Measurements from ENCODE around the gene HSPA1A.

The HSPA1A gene

DNA sequence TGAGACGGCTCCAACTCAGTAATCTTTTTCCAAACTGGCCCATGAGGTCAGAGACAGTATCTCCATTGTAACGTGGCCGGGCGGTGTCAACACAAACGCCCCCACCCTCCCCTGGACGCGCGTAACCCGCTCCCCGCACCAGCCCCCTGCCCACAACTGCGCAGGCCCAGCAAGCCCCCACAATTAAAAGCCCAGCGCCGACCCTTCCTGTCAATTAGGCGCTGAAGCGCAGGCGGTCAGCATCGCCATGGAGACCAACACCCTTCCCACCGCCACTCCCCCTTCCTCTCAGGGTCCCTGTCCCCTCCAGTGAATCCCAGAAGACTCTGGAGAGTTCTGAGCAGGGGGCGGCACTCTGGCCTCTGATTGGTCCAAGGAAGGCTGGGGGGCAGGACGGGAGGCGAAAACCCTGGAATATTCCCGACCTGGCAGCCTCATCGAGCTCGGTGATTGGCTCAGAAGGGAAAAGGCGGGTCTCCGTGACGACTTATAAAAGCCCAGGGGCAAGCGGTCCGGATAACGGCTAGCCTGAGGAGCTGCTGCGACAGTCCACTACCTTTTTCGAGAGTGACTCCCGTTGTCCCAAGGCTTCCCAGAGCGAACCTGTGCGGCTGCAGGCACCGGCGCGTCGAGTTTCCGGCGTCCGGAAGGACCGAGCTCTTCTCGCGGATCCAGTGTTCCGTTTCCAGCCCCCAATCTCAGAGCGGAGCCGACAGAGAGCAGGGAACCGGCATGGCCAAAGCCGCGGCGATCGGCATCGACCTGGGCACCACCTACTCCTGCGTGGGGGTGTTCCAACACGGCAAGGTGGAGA lies at the start of gene HSPA1A, which contains the start of gene HSPA1L:
TSS of gene HSPA1A (plus strand) at position 519 of the 814 bp plus-strand sequence. CDS start at position 733, 214 bp downstream.
TSS of gene HSPA1L (minus strand) at position 259 of the 814 bp plus-strand sequence. CDS start 3,311 bp downstream, outside the sequence.
- Histone ChIP-seq H3K4me3 (ENCODE audit: low read depth, low read length) (peak within 1 kb of the TSS; percentile 73), H3K27me3 (replicated peaks) (no peaks in the 10 kb centered on the region), H3K27ac (peak within 1 kb of the TSS; percentile 90), H3K36me3 (replicated peaks) (no peaks in the 10 kb centered on the region)
- TF ChIP-seq, protein P1, sequence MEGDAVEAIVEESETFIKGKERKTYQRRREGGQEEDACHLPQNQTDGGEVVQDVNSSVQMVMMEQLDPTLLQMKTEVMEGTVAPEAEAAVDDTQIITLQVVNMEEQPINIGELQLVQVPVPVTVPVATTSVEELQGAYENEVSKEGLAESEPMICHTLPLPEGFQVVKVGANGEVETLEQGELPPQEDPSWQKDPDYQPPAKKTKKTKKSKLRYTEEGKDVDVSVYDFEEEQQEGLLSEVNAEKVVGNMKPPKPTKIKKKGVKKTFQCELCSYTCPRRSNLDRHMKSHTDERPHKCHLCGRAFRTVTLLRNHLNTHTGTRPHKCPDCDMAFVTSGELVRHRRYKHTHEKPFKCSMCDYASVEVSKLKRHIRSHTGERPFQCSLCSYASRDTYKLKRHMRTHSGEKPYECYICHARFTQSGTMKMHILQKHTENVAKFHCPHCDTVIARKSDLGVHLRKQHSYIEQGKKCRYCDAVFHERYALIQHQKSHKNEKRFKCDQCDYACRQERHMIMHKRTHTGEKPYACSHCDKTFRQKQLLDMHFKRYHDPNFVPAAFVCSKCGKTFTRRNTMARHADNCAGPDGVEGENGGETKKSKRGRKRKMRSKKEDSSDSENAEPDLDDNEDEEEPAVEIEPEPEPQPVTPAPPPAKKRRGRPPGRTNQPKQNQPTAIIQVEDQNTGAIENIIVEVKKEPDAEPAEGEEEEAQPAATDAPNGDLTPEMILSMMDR (IDR thresholded peaks at IDR 0.05; ENCODE audit: low read depth, low read length, missing control alignments) = no peak
- in situ Hi-C loops (cut with HindIII; ENCODE audit: low pct_ligation_motif_present, low sequenced_read_pairs) = no loop called here
- DNase-seq = peak; percentile 97

DNA sequence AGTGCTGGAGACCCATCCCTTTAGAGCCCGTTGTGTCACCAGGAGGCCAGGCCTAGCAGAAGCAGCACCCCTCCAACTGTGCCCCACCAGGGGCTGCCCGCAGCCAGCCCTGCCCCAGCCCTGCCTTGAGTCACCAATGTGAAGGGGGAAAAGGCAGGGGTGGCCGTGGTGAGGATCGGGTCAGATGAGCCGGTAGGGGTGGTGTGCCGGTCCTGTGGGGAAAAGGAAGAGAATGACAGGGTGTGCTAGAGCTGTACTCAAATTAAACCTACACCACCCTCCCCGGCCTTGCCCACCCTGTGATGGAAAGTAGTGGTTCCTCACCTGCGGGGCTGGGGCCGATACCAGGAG lies 49.8 kb upstream of the HSPA1A start:
- H3K27ac ChIP-seq = no peak overlapping the region
- H3K4me3 ChIP-seq (ENCODE audit: low read depth, low read length) = no peak overlapping the region
- H3K27me3 ChIP-seq (replicated peaks) = no peaks in the 10 kb centered on the region
- H3K36me3 ChIP-seq (replicated peaks) = no peaks in the 10 kb centered on the region
- TF ChIP-seq, protein P1 (IDR thresholded peaks at IDR 0.05; ENCODE audit: low read depth, low read length, missing control alignments) = no peak
- in situ Hi-C loops (cut with HindIII; ENCODE audit: low pct_ligation_motif_present, low sequenced_read_pairs) = no loop called here
- no peak for DNase-seq

DNA sequence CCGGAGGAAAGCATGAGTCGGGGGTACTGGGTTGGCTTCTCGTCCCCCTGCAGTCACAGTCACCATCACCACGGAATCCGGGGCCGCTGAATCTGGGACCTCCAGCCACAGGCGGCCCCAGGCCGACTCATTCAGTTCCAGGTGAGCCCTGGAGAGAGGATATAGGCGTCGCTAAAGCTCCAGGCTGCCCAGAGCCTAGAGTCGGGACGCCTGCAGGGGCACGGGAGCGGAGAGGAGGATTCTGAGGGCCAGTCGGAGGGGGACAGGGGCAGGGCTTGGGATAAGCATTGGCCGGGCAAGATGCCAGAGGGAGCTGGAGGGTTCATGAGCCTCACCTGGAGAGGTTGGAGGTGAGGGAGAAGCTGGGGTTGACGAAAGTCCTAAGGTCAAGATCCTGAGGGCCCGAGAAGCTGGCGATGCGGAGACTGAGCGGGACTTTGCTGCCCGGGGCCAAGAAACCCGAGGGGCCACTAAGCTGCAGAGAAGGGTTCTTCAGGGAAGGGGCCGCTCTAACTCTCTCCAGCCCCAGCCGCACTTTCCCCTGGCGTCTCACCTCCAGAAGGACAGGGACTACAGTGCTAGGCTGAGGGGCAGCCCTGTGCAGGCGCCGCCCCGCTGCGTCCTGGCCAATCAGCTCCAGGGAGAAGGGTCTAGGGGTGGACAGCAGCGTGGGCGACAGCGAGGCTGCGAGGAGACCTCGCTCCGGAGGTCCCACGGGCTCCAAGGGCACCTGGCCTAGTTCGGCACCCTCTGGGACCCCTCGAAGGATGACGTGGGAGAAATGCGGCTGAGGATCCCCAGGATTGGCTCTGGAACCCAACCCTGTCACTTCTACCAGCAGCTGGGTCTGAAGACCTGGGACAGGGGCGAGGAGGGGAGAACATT lies 49.2 kb upstream of the HSPA1A start:
- TF ChIP-seq, protein P1 (IDR thresholded peaks at IDR 0.05; ENCODE audit: low read depth, low read length, missing control alignments) = no peak
- Histone ChIP-seq H3K36me3 (replicated peaks) (no peaks in the 10 kb centered on the region), H3K27me3 (replicated peaks) (no peaks in the 10 kb centered on the region), H3K4me3 (ENCODE audit: low read depth, low read length) (peak overlapping the region; percentile 41), H3K27ac (no peak overlapping the region)
- in situ Hi-C loops (cut with HindIII; ENCODE audit: low pct_ligation_motif_present, low sequenced_read_pairs) = no loop called here
- no peak for DNase-seq

DNA sequence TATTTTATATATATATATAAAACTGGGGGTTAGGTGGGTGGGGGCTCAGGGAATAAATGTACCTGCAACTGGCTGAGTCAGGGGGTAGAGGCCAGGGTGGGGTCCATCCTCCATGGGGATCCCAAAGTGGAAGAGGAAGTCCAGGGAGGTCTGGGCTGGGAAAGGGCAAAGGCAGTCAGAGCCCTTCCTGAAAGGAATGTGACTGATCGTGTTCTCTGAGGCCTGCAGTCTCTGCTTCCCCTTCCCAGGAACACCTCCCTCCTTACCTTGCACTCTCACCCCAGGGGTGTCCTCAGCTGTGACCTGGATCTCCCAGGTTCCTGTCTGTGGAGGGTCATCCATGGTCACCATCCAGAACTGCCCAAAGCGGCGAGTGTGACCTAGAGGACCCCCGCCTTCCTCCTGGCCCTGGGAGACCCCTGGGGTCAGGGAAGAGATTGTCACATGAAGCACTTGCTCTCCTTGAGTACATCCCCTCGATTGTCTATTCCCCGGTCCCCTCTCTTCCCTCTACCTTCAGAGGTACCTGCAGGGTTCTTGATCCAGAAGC lies 48.2 kb upstream of the HSPA1A start:
- no peak overlapping the region for H3K27ac ChIP-seq
- DNase-seq = no peak
- no peak overlapping the region for H3K4me3 ChIP-seq (ENCODE audit: low read depth, low read length)
- no peaks in the 10 kb centered on the region for H3K27me3 ChIP-seq (replicated peaks)
- in situ Hi-C loops (cut with HindIII; ENCODE audit: low pct_ligation_motif_present, low sequenced_read_pairs) = no loop called here
- H3K36me3 ChIP-seq (replicated peaks) = no peaks in the 10 kb centered on the region
- TF ChIP-seq, protein P1 (IDR thresholded peaks at IDR 0.05; ENCODE audit: low read depth, low read length, missing control alignments) = no peak

DNA sequence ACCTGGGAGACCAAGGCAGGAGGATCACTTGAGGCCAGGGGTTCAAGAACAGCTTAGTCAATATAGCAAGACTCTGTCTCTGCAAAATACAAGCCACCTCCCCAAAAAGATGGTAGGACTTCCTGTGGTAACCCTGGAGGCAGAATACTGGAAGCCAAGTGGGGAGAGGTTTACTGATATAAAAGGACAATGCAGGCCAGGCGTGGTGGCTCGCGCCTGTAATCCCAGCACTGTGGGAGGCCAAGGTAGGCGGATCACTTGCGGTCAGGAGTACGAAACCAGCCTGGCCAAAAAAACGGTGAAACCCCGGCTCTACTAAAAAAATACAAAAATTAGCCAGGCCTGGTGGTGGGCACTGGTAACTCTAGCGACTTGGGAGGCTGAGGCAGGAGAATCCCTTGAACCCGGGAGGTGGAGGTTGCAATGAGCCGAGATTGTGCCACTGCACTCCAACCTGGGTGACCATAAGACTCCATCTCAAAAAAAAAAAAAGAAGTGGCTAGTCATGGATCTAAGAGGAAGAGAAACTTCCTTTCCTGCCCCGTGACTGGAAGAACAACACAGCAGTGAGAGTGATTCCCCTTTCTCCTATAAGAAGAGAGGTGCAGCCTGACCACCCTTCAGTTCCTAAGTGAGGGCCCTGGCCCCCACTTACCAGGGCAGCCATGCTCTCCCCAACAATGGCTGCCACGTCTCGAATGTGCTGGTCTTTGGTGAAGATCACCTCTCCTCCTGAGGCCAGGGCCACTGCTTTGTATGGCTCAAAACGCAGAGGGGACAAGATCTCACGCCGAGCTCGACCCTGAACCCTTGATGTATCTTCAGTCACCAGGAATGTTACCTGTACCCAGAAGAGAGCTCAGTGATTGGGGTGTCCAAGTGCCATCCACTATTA lies 46.7 kb upstream of the HSPA1A start:
- no peak for DNase-seq
- in situ Hi-C loops (cut with HindIII; ENCODE audit: low pct_ligation_motif_present, low sequenced_read_pairs) = no loop called here
- Histone ChIP-seq H3K4me3 (ENCODE audit: low read depth, low read length) (no peak overlapping the region), H3K27ac (no peak overlapping the region), H3K27me3 (replicated peaks) (no peaks in the 10 kb centered on the region), H3K36me3 (replicated peaks) (no peaks in the 10 kb centered on the region)
- TF ChIP-seq, protein P1 (IDR thresholded peaks at IDR 0.05; ENCODE audit: low read depth, low read length, missing control alignments) = no peak
